Naive B cell (primary cell): ENCODE measurements around the gene KRTCAP3. TPM values are rescaled to one million over a fixed set of nuclear protein-coding genes. Genes with fewer than 3 reads are reported as not detected.
A peak's percentile ranks its signal among the peaks of the same experiment; 100 is the strongest.

Experiments
- ATAC-seq, 2 donors: fragments of 150-1000 bp; cut with Tn5 transposase; 2 replicates each; pipeline ENCODE4 v1.10.0; 2021; ENCODE audit warnings: low read depth in 2 of 2, mild to moderate bottlenecking in 2 of 2, moderate library complexity in 2 of 2
- DNase-seq: peaks from one replicate; pipeline ENCODE4 v3.0.0; 2022
- H3K27ac Mint-ChIP-seq, 6 donors: one replicate each; pipeline ENCODE4 v1.8.0; 2020 to 2022; ENCODE audit warnings: mild to moderate bottlenecking in 6 of 6, mixed read lengths in 6 of 6, moderate library complexity in 5 of 6, inconsistent platforms in 2 of 6
- H3K27me3 Mint-ChIP-seq, 3 donors: one replicate each; pipeline ENCODE4 v1.8.0; 2021 to 2022; ENCODE audit warnings: mixed read lengths in 3 of 3, mild to moderate bottlenecking in 1 of 3
- H3K36me3 Mint-ChIP-seq, 2 donors: one replicate each; pipeline ENCODE4 v1.8.0; 2020 to 2022; ENCODE audit warnings: mixed read lengths in 2 of 2, inconsistent platforms in 1 of 2, mild to moderate bottlenecking in 1 of 2
- H3K4me1 Mint-ChIP-seq, 3 donors: one replicate each; pipeline ENCODE4 v1.8.0; 2020 to 2022; ENCODE audit warnings: mixed read lengths in 3 of 3, inconsistent platforms in 1 of 3, mild to moderate bottlenecking in 1 of 3, moderate library complexity in 1 of 3
- H3K4me3 Mint-ChIP-seq, 8 donors: one replicate each; pipeline ENCODE4 v1.8.0; 2020 to 2022; ENCODE audit warnings: mild to moderate bottlenecking in 8 of 8, mixed read lengths in 8 of 8, moderate library complexity in 8 of 8, inconsistent platforms in 2 of 8
- H3K9me3 Mint-ChIP-seq, 7 donors: one replicate each; pipeline ENCODE4 v1.8.0; 2020 to 2022; ENCODE audit warnings: mixed read lengths in 7 of 7, mild to moderate bottlenecking in 5 of 7, inconsistent platforms in 2 of 7, moderate library complexity in 1 of 7
- polyA plus RNA-seq, 6 donors: library from polyadenylated mRNA; unstranded; fragments of 300-500 nt; fragmentation: Illumina TruSeq; gene quantifications; one replicate each; pipeline ENCODE4 v1.2.3, GENCODE V29; 2021; ENCODE audit warnings: low read depth in 6 of 6

Gene KRTCAP3
- polyA plus RNA-seq, 6 donors from 2014 or later, result 1.00 to 8.3 (median 3.9) TPM; not detected in 1

- Mint-ChIP-seq H3K4me1 (peaks cover 0 to under 1% (median 0%) of the 10 kb centered on the region in 3 donors), H3K9me3 (no peaks in the 10 kb centered on the region)
These were observed 6.2 kb downstream of the KRTCAP3 start for GRCh38 chr2:27448381-27448780.

GRCh38 chr2:27451095-27451494, 8.9 kb downstream of the KRTCAP3 start:
- no peak overlapping the region for H3K4me3 Mint-ChIP-seq
- H3K36me3 Mint-ChIP-seq, result peaks cover 9 to 33% of the 10 kb centered on the region in 2 donors
- H3K9me3 Mint-ChIP-seq, result no peaks in the 10 kb centered on the region
- H3K27ac Mint-ChIP-seq, result no peak overlapping the region
- DNase-seq (no peak), ATAC-seq (no peak)
- H3K4me1 Mint-ChIP-seq, result no peaks in the 10 kb centered on the region
- no peaks in the 10 kb centered on the region for H3K27me3 Mint-ChIP-seq

More at GRCh38 chr2:27448381-27448780, 6.2 kb downstream of the KRTCAP3 start:
- Mint-ChIP-seq H3K27me3 (no peaks in the 10 kb centered on the region), H3K36me3 (peaks cover 10 to 18% of the 10 kb centered on the region in 2 donors), H3K27ac (peak overlapping the region in 2 of 6 donors; percentile 69 to 72), H3K4me3 (no peak overlapping the region)
- DNase-seq (no peak), ATAC-seq (no peak)

- Mint-ChIP-seq H3K27ac (peak overlapping the region in 1 of 6 donors; percentile 80), H3K4me1 (no peaks in the 10 kb centered on the region), H3K9me3 (no peaks in the 10 kb centered on the region), H3K27me3 (no peaks in the 10 kb centered on the region), H3K36me3 (peaks cover 22% of the 10 kb centered on the region in 2 donors), H3K4me3 (no peak overlapping the region)
- DNase-seq (no peak), ATAC-seq (no peak)
These were observed 11.8 kb downstream of the KRTCAP3 start for GRCh38 chr2:27453968-27454367.

- H3K4me1 Mint-ChIP-seq, result no peaks in the 10 kb centered on the region
- H3K36me3 Mint-ChIP-seq, result peaks cover 0 to 22% of the 10 kb centered on the region in 2 donors
- no peaks in the 10 kb centered on the region for H3K27me3 Mint-ChIP-seq
These were observed 18.9 kb downstream of the KRTCAP3 start for GRCh38 chr2:27461118-27461517.

GRCh38 chr2:27464443-27464842, 22.3 kb downstream of the KRTCAP3 start:
- peaks cover 0 to 4% of the 10 kb centered on the region in 2 donors for H3K36me3 Mint-ChIP-seq

More at GRCh38 chr2:27461118-27461517, 18.9 kb downstream of the KRTCAP3 start:
- no peak overlapping the region for H3K4me3 Mint-ChIP-seq
- no peak overlapping the region for H3K27ac Mint-ChIP-seq
- H3K9me3 Mint-ChIP-seq, result no peaks in the 10 kb centered on the region
- ATAC-seq, result no peak
- DNase-seq, result no peak

GRCh38 chr2:27471961-27472360, 29.8 kb downstream of the KRTCAP3 start:
- ATAC-seq, result no peak
- H3K27me3 Mint-ChIP-seq, result no peaks in the 10 kb centered on the region
- no peak overlapping the region for H3K4me3 Mint-ChIP-seq
- no peak for DNase-seq
- H3K27ac Mint-ChIP-seq, result no peak overlapping the region
- H3K9me3 Mint-ChIP-seq, result no peaks in the 10 kb centered on the region
- peaks cover 7 to 34% of the 10 kb centered on the region in 2 donors for H3K36me3 Mint-ChIP-seq
- no peaks in the 10 kb centered on the region for H3K4me1 Mint-ChIP-seq

More at GRCh38 chr2:27464443-27464842, 22.3 kb downstream of the KRTCAP3 start:
- no peaks in the 10 kb centered on the region for H3K27me3 Mint-ChIP-seq
- DNase-seq, result no peak
- no peaks in the 10 kb centered on the region for H3K4me1 Mint-ChIP-seq
- ATAC-seq, result no peak
- H3K9me3 Mint-ChIP-seq, result no peaks in the 10 kb centered on the region
- no peak overlapping the region for H3K4me3 Mint-ChIP-seq
- H3K27ac Mint-ChIP-seq, result no peak overlapping the region

- no peak for DNase-seq
- no peaks in the 10 kb centered on the region for H3K9me3 Mint-ChIP-seq
- H3K4me3 Mint-ChIP-seq, result no peak overlapping the region
- ATAC-seq, result no peak
- H3K36me3 Mint-ChIP-seq, result peaks cover 7 to 27% of the 10 kb centered on the region in 2 donors
- H3K27ac Mint-ChIP-seq, result peak overlapping the region in 5 of 6 donors; percentile 29 to 97 (median 73)
- H3K4me1 Mint-ChIP-seq, result peaks cover 16 to 25% (median 20%) of the 10 kb centered on the region in 3 donors
- no peaks in the 10 kb centered on the region for H3K27me3 Mint-ChIP-seq
These were observed 43.3 kb downstream of the KRTCAP3 start for GRCh38 chr2:27485496-27485895.

GRCh38 chr2:27489118-27489497, 46.9 kb downstream of the KRTCAP3 start:
- DNase-seq (no peak), ATAC-seq (peak; percentile 5 to 19)
- H3K4me3 Mint-ChIP-seq, result peak overlapping the region; percentile 75 to 94 (median 91)
- no peaks in the 10 kb centered on the region for H3K9me3 Mint-ChIP-seq
- H3K4me1 Mint-ChIP-seq, result peaks cover 10 to 31% (median 17%) of the 10 kb centered on the region in 3 donors
- peaks cover 0 to 8% of the 10 kb centered on the region in 2 donors for H3K36me3 Mint-ChIP-seq
- H3K27ac Mint-ChIP-seq, result peak overlapping the region; percentile 97 to 100 (median 98)
- peaks cover 8 to 20% (median 17%) of the 10 kb centered on the region in 3 donors for H3K27me3 Mint-ChIP-seq

- DNase-seq, result peak; percentile 98
- Mint-ChIP-seq H3K9me3 (no peaks in the 10 kb centered on the region), H3K4me3 (peak within 1 kb of the TSS; percentile 75 to 94 (median 91)), H3K27me3 (peaks cover 8 to 25% (median 22%) of the 10 kb centered on the region in 3 donors), H3K4me1 (peaks cover 14 to 34% (median 21%) of the 10 kb centered on the region in 3 donors), H3K27ac (peak within 1 kb of the TSS; percentile 97 to 100 (median 98)), H3K36me3 (peaks cover 0 to 5% of the 10 kb centered on the region in 2 donors)
- ATAC-seq, result peak; percentile 86 to 89
These were observed 47.6 kb downstream of the KRTCAP3 start, which contains the start of gene IFT172 for GRCh38 chr2:27489498-27490397. IFT172 (minus strand) TSS chr2:27489743; CDS start chr2:27489653, 90 bp downstream.

- H3K4me1 Mint-ChIP-seq, result peaks cover 24 to 36% (median 28%) of the 10 kb centered on the region in 3 donors
- no peaks in the 10 kb centered on the region for H3K36me3 Mint-ChIP-seq
- H3K4me3 Mint-ChIP-seq, result peak overlapping the region in 2 of 8 donors; percentile 14 to 79
- peaks cover 0 to 1% (median 0%) of the 10 kb centered on the region in 7 donors for H3K9me3 Mint-ChIP-seq
- H3K27ac Mint-ChIP-seq, result peak overlapping the region in 4 of 6 donors; percentile 47 to 97 (median 68)
- DNase-seq (no peak), ATAC-seq (no peak)
- peaks cover 32 to 50% (median 47%) of the 10 kb centered on the region in 3 donors for H3K27me3 Mint-ChIP-seq
These were observed 50.4 kb downstream of the KRTCAP3 start for GRCh38 chr2:27492557-27492956.

- peaks cover 0 to 1% (median 0%) of the 10 kb centered on the region in 7 donors for H3K9me3 Mint-ChIP-seq
- DNase-seq (no peak), ATAC-seq (no peak)
- H3K27me3 Mint-ChIP-seq, result peaks cover 45 to 64% (median 59%) of the 10 kb centered on the region in 3 donors
- H3K27ac Mint-ChIP-seq, result no peak overlapping the region
- peak overlapping the region; percentile 14 to 83 (median 68) for H3K4me3 Mint-ChIP-seq
- H3K4me1 Mint-ChIP-seq, result peaks cover 24 to 32% (median 25%) of the 10 kb centered on the region in 3 donors
- H3K36me3 Mint-ChIP-seq, result no peaks in the 10 kb centered on the region
These were observed 51.7 kb downstream of the KRTCAP3 start for GRCh38 chr2:27493948-27494283.
